Measurements from ENCODE around the gene UNKL.

Gene UNKL

DNA sequence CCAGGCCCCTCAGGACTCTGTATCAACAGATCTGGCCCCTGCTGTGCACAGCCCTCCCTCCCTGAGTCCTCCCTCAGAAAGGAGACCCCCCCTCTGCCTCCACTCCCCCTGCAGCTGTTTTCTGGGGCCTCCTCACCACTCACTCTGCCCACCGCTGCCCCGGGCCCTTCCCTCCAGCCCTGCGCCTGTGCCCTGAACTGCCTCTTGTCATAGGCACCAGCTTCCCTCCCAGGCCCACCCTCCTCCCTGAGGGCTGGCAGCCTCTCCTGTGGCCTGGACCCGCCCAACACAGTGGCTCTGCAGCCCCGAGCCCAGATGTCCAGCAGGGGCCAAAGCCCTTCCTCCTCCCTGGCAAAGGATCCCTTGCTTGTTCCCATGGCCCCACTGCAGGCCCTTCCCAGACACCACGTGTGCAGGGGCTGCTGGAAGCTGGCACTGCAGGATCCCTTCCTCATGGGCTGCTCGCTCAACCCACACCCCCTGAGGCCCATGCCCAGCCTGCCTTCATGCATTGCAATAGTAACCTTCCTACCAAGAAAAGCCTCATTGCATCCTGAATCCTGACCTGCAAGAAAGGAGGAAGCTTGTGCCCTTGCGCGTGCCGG is 37.0 kb downstream of the UNKL start:
- no peak for TF ChIP-seq SIN3A (IDR thresholded peaks at IDR 0.05; ENCODE audit: borderline replicate concordance, insufficient read depth, low read length)

DNA sequence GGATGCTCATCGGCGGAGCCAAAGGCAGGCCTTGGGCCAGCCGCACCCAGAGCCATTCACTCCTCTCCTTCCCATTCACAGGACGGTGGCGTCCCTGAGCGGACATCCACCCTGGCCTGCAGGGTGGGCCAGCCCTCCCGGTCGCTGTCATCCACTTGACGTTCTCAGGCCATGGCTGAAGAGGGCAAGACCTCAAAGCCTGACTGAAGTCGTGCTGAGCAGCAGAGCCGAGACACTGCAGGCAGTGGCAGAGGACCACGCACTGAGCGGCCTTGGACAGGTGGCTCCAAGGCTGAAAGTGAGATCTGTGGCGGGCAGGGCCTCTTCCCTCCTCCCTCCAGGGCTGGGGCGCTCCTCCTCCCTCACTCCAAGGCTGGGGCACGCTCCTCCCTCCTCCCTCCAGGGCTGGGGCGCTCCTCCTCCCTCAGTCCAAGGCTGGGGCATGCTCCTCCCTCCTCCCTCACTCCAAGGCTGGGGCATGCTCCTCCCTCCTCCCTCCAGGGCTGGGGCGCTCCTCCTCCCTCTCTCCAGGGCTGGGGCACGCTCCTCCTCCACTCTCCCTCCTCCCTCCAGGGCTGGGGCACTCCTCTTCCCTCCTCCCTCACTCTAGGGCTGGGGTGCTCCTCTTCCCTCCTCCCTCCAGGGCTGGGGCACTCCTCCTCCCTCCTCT is 38.6 kb downstream of the UNKL start:
- TF ChIP-seq, protein P1, sequence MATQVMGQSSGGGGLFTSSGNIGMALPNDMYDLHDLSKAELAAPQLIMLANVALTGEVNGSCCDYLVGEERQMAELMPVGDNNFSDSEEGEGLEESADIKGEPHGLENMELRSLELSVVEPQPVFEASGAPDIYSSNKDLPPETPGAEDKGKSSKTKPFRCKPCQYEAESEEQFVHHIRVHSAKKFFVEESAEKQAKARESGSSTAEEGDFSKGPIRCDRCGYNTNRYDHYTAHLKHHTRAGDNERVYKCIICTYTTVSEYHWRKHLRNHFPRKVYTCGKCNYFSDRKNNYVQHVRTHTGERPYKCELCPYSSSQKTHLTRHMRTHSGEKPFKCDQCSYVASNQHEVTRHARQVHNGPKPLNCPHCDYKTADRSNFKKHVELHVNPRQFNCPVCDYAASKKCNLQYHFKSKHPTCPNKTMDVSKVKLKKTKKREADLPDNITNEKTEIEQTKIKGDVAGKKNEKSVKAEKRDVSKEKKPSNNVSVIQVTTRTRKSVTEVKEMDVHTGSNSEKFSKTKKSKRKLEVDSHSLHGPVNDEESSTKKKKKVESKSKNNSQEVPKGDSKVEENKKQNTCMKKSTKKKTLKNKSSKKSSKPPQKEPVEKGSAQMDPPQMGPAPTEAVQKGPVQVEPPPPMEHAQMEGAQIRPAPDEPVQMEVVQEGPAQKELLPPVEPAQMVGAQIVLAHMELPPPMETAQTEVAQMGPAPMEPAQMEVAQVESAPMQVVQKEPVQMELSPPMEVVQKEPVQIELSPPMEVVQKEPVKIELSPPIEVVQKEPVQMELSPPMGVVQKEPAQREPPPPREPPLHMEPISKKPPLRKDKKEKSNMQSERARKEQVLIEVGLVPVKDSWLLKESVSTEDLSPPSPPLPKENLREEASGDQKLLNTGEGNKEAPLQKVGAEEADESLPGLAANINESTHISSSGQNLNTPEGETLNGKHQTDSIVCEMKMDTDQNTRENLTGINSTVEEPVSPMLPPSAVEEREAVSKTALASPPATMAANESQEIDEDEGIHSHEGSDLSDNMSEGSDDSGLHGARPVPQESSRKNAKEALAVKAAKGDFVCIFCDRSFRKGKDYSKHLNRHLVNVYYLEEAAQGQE (IDR thresholded peaks at IDR 0.05; ENCODE audit: insufficient read depth in 1 of 2, low read depth in 2 of 2, low read length in 2 of 2), result no peak
- TF ChIP-seq SIN3A (IDR thresholded peaks at IDR 0.05; ENCODE audit: borderline replicate concordance, insufficient read depth, low read length) (no peak), FOXP2 (optimal IDR thresholded peaks at IDR 0.05; ENCODE audit: borderline replicate concordance, extremely low read depth, extremely low read length, insufficient read depth) (no peak), POLR2AphosphoS5 (IDR thresholded peaks at IDR 0.05; ENCODE audit: low read depth, low read length) (no peak), TAF1 (IDR thresholded peaks at IDR 0.05; ENCODE audit: borderline replicate concordance, insufficient read depth, low read length) (no peak)

- TF ChIP-seq TAF1 (IDR thresholded peaks at IDR 0.05; ENCODE audit: borderline replicate concordance, insufficient read depth, low read length), result no peak
- TF ChIP-seq POLR2AphosphoS5 (IDR thresholded peaks at IDR 0.05; ENCODE audit: low read depth, low read length), result no peak
- no peak for TF ChIP-seq SIN3A (IDR thresholded peaks at IDR 0.05; ENCODE audit: borderline replicate concordance, insufficient read depth, low read length)
- TF ChIP-seq, protein P1 (IDR thresholded peaks at IDR 0.05; ENCODE audit: insufficient read depth in 1 of 2, low read depth in 2 of 2, low read length in 2 of 2), result no peak
- TF ChIP-seq FOXP2 (optimal IDR thresholded peaks at IDR 0.05; ENCODE audit: borderline replicate concordance, extremely low read depth, extremely low read length, insufficient read depth), result no peak
These were observed 39.2 kb downstream of the UNKL start for GRCh38 chr16:1375298-1375640.

DNA sequence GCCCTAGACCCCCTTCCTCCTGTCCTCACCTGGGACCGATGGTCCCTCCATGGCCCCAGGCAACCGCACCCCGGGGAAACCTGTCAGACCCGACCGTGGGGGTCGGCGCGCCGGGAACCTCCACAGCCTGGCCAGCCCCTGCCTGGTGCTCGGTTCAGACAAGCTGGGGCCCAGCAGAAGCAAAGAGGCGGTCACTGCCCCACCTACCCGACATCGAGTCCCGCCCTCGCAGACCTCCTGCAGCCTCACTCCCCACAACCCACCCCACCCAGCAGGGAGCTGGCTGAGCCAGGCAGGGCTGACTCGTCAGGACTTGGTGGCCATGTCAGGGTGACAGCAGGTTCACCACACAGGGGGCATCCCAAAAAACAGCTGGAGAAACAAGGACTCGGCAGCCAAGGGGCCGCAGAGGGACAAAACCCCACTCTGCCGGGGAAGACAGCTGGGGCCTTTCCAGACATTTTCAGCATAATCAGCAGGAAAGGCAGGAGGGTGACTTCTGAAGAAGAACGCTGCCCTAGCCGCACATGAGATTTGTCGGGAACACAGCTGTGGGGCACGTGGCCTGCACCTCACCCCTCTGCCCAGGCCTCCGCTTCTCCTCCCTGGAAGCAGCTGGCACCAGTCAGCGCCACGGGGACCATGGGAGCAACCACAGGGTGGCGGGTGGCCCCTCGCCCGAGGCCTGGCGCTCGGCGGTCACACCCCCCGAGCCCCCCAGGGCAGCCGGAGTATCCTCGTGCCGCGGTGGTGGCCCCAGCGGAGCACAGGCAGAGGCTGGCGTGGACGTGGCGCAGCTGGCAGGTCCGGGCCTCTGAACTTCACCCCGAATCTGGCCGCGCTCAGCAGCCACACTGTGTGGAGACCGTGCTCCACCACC is 39.8 kb downstream of the UNKL start:
- TF ChIP-seq TAF1 (IDR thresholded peaks at IDR 0.05; ENCODE audit: borderline replicate concordance, insufficient read depth, low read length) (no peak), POLR2AphosphoS5 (IDR thresholded peaks at IDR 0.05; ENCODE audit: low read depth, low read length) (no peak), FOXP2 (optimal IDR thresholded peaks at IDR 0.05; ENCODE audit: borderline replicate concordance, extremely low read depth, extremely low read length, insufficient read depth) (no peak), SIN3A (IDR thresholded peaks at IDR 0.05; ENCODE audit: borderline replicate concordance, insufficient read depth, low read length) (no peak)
- TF ChIP-seq, protein P1 (IDR thresholded peaks at IDR 0.05; ENCODE audit: insufficient read depth in 1 of 2, low read depth in 2 of 2, low read length in 2 of 2), result no peak

GRCh38 chr16:1372292-1372950 is 42.1 kb downstream of the UNKL start:
- TF ChIP-seq SIN3A (IDR thresholded peaks at IDR 0.05; ENCODE audit: borderline replicate concordance, insufficient read depth, low read length) (no peak), TAF1 (IDR thresholded peaks at IDR 0.05; ENCODE audit: borderline replicate concordance, insufficient read depth, low read length) (no peak), POLR2AphosphoS5 (IDR thresholded peaks at IDR 0.05; ENCODE audit: low read depth, low read length) (no peak), FOXP2 (optimal IDR thresholded peaks at IDR 0.05; ENCODE audit: borderline replicate concordance, extremely low read depth, extremely low read length, insufficient read depth) (no peak)
- TF ChIP-seq, protein P1 (IDR thresholded peaks at IDR 0.05; ENCODE audit: insufficient read depth in 1 of 2, low read depth in 2 of 2, low read length in 2 of 2), result no peak
